Esophagus squamous epithelium (tissue), 4 donors: ENCODE results near the gene TM9SF2.

Experiments used
- CTCF ChIP-seq, 6 experiments: fragments of 450-650 bp in 4 of 6; fragments of 200-600 bp in 2 of 6; sonication (generic) in 2 of 6; IDR thresholded peaks; one replicate each; pipeline ENCODE4 v1.5.1; 2016 to 2019; ENCODE audit warnings: antibody characterized with exemption in 6 of 6, mild to moderate bottlenecking in 4 of 6, moderate library complexity in 4 of 6
- POLR2A ChIP-seq, 4 donors: fragments of 450-650 bp; IDR thresholded peaks; one replicate each; pipeline ENCODE4 v1.6.1; 2017; ENCODE audit warnings: antibody characterized with exemption in 4 of 4, mild to moderate bottlenecking in 4 of 4, moderate library complexity in 3 of 4

- no peak for TF ChIP-seq CTCF (IDR thresholded peaks at IDR 0.05)
- no peak for TF ChIP-seq POLR2A (IDR thresholded peaks at IDR 0.05)
Measured at GRCh38 chr13:99465454-99465853, 35.8 kb upstream of the TM9SF2 start.
